K562 (cell line): ENCODE results near the gene SPATA3. TPM values are rescaled to one million over a fixed set of nuclear protein-coding genes. Genes with fewer than 3 reads are reported as not detected.

ENCODE experiments used
- BACH1 ChIP-seq: fragments of 200-800 bp; sonication (Bioruptor generic); IDR thresholded peaks from 2 replicates; pipeline ENCODE4 v1.6.1; 2016; ENCODE audit warnings: missing genetic modification characterization, missing compliant biosample characterization
- BRF2 ChIP-seq: IDR thresholded peaks from 3 replicates; pipeline ENCODE4 v1.6.1; 2011; ENCODE audit warnings: borderline replicate concordance, mild to moderate bottlenecking; ENCODE audit not compliant: insufficient read length, insufficient read depth
- ETS2 ChIP-seq: IDR thresholded peaks from 2 replicates; pipeline ENCODE4 v1.6.1; 2016; ENCODE audit warnings: borderline replicate concordance, missing genetic modification characterization, mild to moderate bottlenecking, moderate library complexity, missing compliant biosample characterization; ENCODE audit not compliant: poor library complexity, severe bottlenecking
- HINFP ChIP-seq: fragments of 450-650 bp; conservative IDR thresholded peaks from 2 replicates; pipeline ENCODE4 v1.6.1; 2016; ENCODE audit warnings: missing genetic modification characterization, low read depth, mild to moderate bottlenecking, control low read depth, missing compliant biosample characterization
- L3MBTL2 ChIP-seq: fragments of 450-650 bp; IDR thresholded peaks from 2 replicates; pipeline ENCODE4 v1.6.1; 2016; ENCODE audit warnings: mild to moderate bottlenecking, moderate library complexity
- MBD1 ChIP-seq: fragments of 250-450 bp; sonication (Bioruptor Pico); IDR thresholded peaks from 2 replicates; pipeline ENCODE4 v1.8.0; 2022; ENCODE audit warnings: inconsistent platforms
- MBD2 ChIP-seq: sonication (generic); IDR thresholded peaks from 2 replicates; pipeline ENCODE4 v1.6.1; 2016; ENCODE audit warnings: low read depth, borderline replicate concordance
- MIER1 ChIP-seq: fragments of 450-650 bp; IDR thresholded peaks from 2 replicates; pipeline ENCODE4 v1.6.1; 2016; ENCODE audit warnings: antibody characterized with exemption, mild to moderate bottlenecking, low read depth
- MYBL2 ChIP-seq, 2 experiments: fragments of 450-650 bp in 1 of 2; sonication (generic) in 1 of 2; formaldehyde crosslinking in 1 of 2; IDR thresholded peaks; 2 replicates each; pipeline versions ENCODE4 v1.6.1 to v1.8.1; 2017 to 2022; ENCODE audit warnings: borderline replicate concordance in 1 of 2, inconsistent platforms in 1 of 2, low read depth in 1 of 2, mild to moderate bottlenecking in 1 of 2, missing genetic modification reagents in 1 of 2, moderate library complexity in 1 of 2
- NCOR1 ChIP-seq: fragments of 450-650 bp; IDR thresholded peaks from 2 replicates; pipeline ENCODE4 v1.6.1; 2016; ENCODE audit warnings: mild to moderate bottlenecking, moderate library complexity
- PRMT5 ChIP-seq: sonication (generic); formaldehyde crosslinking; IDR thresholded peaks from 2 replicates; pipeline ENCODE4 v1.5.0; 2020; ENCODE audit warnings: missing genetic modification reagents
- SRSF1 ChIP-seq: fragments of 200-400 bp; formaldehyde crosslinking; IDR thresholded peaks from 2 replicates; pipeline ENCODE4 v1.6.1; 2017; ENCODE audit warnings: mild to moderate bottlenecking, low read depth, low read length, moderate library complexity
- USF2 ChIP-seq: sonication (generic); formaldehyde crosslinking; IDR thresholded peaks from 2 replicates; pipeline ENCODE4 v1.5.0; 2020; ENCODE audit warnings: missing genetic modification reagents
- ZBED1 ChIP-seq: IDR thresholded peaks from 2 replicates; pipeline ENCODE4 v1.6.1; 2014
- ZNF655 ChIP-seq: fragments of 250-450 bp; sonication (Bioruptor Pico); IDR thresholded peaks from 2 replicates; pipeline ENCODE4 v1.5.0; 2021
- ZSCAN32 ChIP-seq: fragments of 450-650 bp; formaldehyde crosslinking; IDR thresholded peaks from 2 replicates; pipeline ENCODE4 v1.4.0; 2020; ENCODE audit warnings: mild to moderate bottlenecking, moderate library complexity
- polyA plus RNA-seq, 8 experiments: library from polyadenylated mRNA; depleted of rRNA in 4 of 8; stranded (reverse) in 5 of 8; unstranded in 3 of 8; fragments of >200 nt; fragmentation: Nextera tagmentation in 2 of 8; fragmentation: Illumina TruSeq in 1 of 8; extraction: Ambion mirVana in 2 of 8; extraction: Trizol in 1 of 8; gene quantifications; 2 replicates each; pipeline versions ENCODE4 v1.2.1 to v1.2.3, GENCODE V29; 2011 to 2014; ENCODE audit warnings: inconsistent platforms in 1 of 8, missing spikeins in 1 of 8
- total RNA-seq, 7 experiments: library from RNA; depleted of rRNA in 6 of 7; stranded (reverse); fragments of >200 nt in 6 of 7; fragmentation: Illumina TruSeq in 2 of 7; extraction: Trizol in 2 of 7; gene quantifications; 2 replicates each; pipeline versions ENCODE4 v1.2.1 to v1.2.3, GENCODE V29; 2011 to 2021; ENCODE audit warnings: low replicate concordance in 1 of 7
- TF ChIP-seq, protein P1 (sequence below): fragments of 200-800 bp; sonication (Bioruptor generic); IDR thresholded peaks from 2 replicates; pipeline ENCODE4 v1.6.1; 2017; ENCODE audit warnings: missing genetic modification characterization, missing compliant biosample characterization

Gene SPATA3
- total and polyA plus RNA-seq, 9 of the 15 experiments (the other 6 are each of a cell fraction or from before 2014, with no cell fraction given): not detected

DNA sequence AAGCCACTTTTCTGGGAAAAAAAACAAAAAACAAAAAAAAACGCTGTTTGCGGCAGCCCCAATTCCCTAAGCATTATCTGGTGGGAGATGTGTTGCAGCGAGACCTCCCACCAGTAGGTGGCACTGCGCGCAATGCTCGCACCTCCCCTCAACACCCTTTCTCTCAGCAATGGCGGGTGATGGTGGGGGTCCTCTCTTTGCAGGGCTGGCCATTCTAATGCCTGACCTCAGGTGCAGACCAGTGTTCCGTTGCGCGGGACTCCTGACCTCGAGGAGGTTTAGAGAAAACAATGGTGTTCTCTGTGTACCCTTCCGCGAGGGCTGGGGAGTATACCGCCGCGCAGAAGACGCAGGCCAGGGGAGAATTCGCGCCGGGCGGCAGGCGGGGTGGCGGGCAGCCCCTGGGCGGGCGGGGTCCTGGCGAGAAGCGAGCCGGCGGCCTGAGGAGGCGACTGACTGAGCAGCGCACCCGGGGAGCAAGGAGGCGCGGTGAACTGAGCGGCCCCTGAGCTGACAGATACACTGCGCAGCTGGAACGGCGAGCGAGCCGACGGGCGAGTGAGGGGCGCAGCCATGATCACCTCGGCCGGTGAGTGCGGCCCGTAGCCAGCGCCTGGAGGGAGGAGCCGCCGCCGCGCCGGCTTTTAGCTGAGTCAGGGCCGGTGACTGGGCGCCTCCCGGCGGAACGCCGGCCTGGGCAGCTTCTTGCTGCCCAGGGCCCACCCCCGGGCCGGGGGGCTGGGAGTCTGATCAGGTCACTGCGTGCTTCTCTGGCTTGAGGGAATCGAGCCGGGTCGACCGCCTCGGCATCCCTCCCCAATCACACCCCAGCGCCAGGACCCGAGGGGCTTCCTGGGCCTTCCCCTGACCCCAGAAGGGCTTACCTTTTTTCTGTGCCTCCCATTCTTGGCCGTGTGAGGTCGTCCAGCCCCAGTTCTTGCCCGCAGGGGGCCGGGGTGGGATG lies 60.8 kb downstream of the SPATA3 start, which contains the start of gene PSMD1 (continued):
- TF ChIP-seq BRF2: no peak
- TF ChIP-seq MBD2: no peak; the same call in 1 of the 2 replicates
- no peak for TF ChIP-seq ZSCAN32
- TF ChIP-seq MBD1 (CRISPR knock-in tag): no peak
- TF ChIP-seq MIER1: no peak
- TF ChIP-seq, protein P1, sequence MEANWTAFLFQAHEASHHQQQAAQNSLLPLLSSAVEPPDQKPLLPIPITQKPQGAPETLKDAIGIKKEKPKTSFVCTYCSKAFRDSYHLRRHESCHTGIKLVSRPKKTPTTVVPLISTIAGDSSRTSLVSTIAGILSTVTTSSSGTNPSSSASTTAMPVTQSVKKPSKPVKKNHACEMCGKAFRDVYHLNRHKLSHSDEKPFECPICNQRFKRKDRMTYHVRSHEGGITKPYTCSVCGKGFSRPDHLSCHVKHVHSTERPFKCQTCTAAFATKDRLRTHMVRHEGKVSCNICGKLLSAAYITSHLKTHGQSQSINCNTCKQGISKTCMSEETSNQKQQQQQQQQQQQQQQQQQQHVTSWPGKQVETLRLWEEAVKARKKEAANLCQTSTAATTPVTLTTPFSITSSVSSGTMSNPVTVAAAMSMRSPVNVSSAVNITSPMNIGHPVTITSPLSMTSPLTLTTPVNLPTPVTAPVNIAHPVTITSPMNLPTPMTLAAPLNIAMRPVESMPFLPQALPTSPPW: no peak
- TF ChIP-seq HINFP (tag): no peak
- TF ChIP-seq ZNF655 (CRISPR knock-in tag): no peak
- no peak for TF ChIP-seq SRSF1
- TF ChIP-seq USF2 (CRISPR knock-in tag): no peak
- TF ChIP-seq ZBED1: no peak
- TF ChIP-seq MYBL2 (IDR thresholded peaks at IDR 0.05; ENCODE audit: low read depth): no peak
- TF ChIP-seq MYBL2 (CRISPR knock-in tag; IDR thresholded peaks at IDR 0.05; ENCODE audit: borderline replicate concordance): no peak
- TF ChIP-seq PRMT5 (CRISPR knock-in tag): no peak
- no peak for TF ChIP-seq L3MBTL2
- no peak for TF ChIP-seq NCOR1
- TF ChIP-seq BACH1 (tag): no peak
- no peak for TF ChIP-seq ETS2 (tag)
